Transverse colon (tissue), 4 donors: Measurements from ENCODE around the gene XKRX. TPM values are rescaled to one million over a fixed set of nuclear protein-coding genes. Genes with fewer than 3 reads are reported as not detected.

Experiments
- DNase-seq: peaks from one replicate; pipeline ENCODE4 v3.0.0-alpha.2; 2019
- H3K27ac ChIP-seq, 4 donors: fragments of 200-600 bp; sonication (generic); 2 replicates each; pipeline ENCODE4 v1.5.1; 2016 to 2018; ENCODE audit warnings: inconsistent platforms in 4 of 4
- H3K27me3 ChIP-seq: fragments of 200-600 bp; sonication (generic); 2 replicates; pipeline ENCODE4 v1.5.1; 2017; ENCODE audit warnings: inconsistent platforms
- H3K36me3 ChIP-seq, 4 donors: fragments of 200-600 bp; sonication (generic); 2 replicates each; pipeline ENCODE4 v1.5.1; 2017 to 2019; ENCODE audit warnings: inconsistent platforms in 4 of 4
- H3K4me1 ChIP-seq, 4 donors: fragments of 200-600 bp; sonication (generic); 2 replicates each; pipeline ENCODE4 v1.5.1; 2017 to 2020; ENCODE audit warnings: inconsistent platforms in 4 of 4
- H3K4me3 ChIP-seq, 4 donors: fragments of 200-600 bp; sonication (generic); 1 replicate in 1 of 4; 2 replicates in 3 of 4; pipeline versions ENCODE4 v1.5.1 to v1.6.1; 2017 to 2019; ENCODE audit warnings: inconsistent platforms in 4 of 4
- H3K9me3 ChIP-seq, 2 donors: fragments of 200-600 bp; sonication (generic); 2 replicates each; pipeline ENCODE4 v1.5.1; 2017 to 2019; ENCODE audit warnings: inconsistent platforms in 2 of 2
- EP300 ChIP-seq: sonication (generic); formaldehyde crosslinking; IDR thresholded peaks from one replicate; pipeline ENCODE4 v1.6.1; 2017; ENCODE audit warnings: antibody characterized with exemption, low read depth
- POLR2A ChIP-seq: fragments of 450-650 bp; IDR thresholded peaks from one replicate; pipeline ENCODE4 v1.6.1; 2016; ENCODE audit warnings: antibody characterized with exemption, mild to moderate bottlenecking, moderate library complexity
- POLR2AphosphoS5 ChIP-seq, 3 donors: sonication (generic); formaldehyde crosslinking; IDR thresholded peaks; one replicate each; pipeline ENCODE4 v1.6.1; 2016; ENCODE audit warnings: antibody characterized with exemption in 3 of 3
- WGBS, 2 donors: methylation state at CpG; one replicate each; pipeline ENCODE4 v1.1.5; 2018; ENCODE audit warnings: low coverage in 1 of 2; 5-methylcytosine and 5-hydroxymethylcytosine counted together
- in situ Hi-C, 4 donors: fragments of 200-750 bp; cut with MboI; loops; one replicate each; pipeline versions ENCODE4 v1.15.0 to v1.15.1; 2017; ENCODE audit warnings: low sequenced_read_pairs in 3 of 4, low pct_ligation_motif_present in 1 of 4, low pct_unique_long_range_greater_than_20kb in 1 of 4
- intact Hi-C: fragments of 100-400 bp; cut with DNase I; formaldehyde crosslinking; loops from one replicate; pipeline ENCODE4 v1.15.1; 2023; ENCODE audit warnings: low total_unique reads
- total RNA-seq, 4 donors: library from RNA; depleted of rRNA; stranded (reverse); fragments of >200 nt; gene quantifications; one replicate each; pipeline ENCODE4 v1.1.0, GENCODE V29; 2016
- TF ChIP-seq, protein P1 (sequence below), 5 experiments: fragments of 200-600 bp in 3 of 5; fragments of 450-650 bp in 2 of 5; sonication (generic) in 3 of 5; IDR thresholded peaks; 1 replicate in 2 of 5; 2 replicates in 3 of 5; pipeline ENCODE4 v1.5.1; 2016 to 2017; ENCODE audit warnings: antibody characterized with exemption in 5 of 5, inconsistent platforms in 3 of 5, mild to moderate bottlenecking in 2 of 5, moderate library complexity in 1 of 5

The XKRX gene
- total RNA-seq, 4 donors from 2014 or later, result 1.9 to 5.9 (median 2.2) TPM

GRCh38 chrX:100871594-100872560, 56.8 kb downstream of the XKRX start:
- in situ Hi-C loops, result no loop called here
- Histone ChIP-seq H3K27me3 (no peaks in the 10 kb centered on the region), H3K9me3 (no peaks in the 10 kb centered on the region), H3K4me1 (no peaks in the 10 kb centered on the region), H3K4me3 (peak overlapping the region in 3 of 4 donors; percentile 7 to 40 (median 27)), H3K27ac (peak overlapping the region in 3 of 4 donors; percentile 16 to 47 (median 36)), H3K36me3 (no peaks in the 10 kb centered on the region)
- intact Hi-C loops, result no loop called here
- no peak for TF ChIP-seq POLR2AphosphoS5 (IDR thresholded peaks at IDR 0.05)
- TF ChIP-seq, protein P1, sequence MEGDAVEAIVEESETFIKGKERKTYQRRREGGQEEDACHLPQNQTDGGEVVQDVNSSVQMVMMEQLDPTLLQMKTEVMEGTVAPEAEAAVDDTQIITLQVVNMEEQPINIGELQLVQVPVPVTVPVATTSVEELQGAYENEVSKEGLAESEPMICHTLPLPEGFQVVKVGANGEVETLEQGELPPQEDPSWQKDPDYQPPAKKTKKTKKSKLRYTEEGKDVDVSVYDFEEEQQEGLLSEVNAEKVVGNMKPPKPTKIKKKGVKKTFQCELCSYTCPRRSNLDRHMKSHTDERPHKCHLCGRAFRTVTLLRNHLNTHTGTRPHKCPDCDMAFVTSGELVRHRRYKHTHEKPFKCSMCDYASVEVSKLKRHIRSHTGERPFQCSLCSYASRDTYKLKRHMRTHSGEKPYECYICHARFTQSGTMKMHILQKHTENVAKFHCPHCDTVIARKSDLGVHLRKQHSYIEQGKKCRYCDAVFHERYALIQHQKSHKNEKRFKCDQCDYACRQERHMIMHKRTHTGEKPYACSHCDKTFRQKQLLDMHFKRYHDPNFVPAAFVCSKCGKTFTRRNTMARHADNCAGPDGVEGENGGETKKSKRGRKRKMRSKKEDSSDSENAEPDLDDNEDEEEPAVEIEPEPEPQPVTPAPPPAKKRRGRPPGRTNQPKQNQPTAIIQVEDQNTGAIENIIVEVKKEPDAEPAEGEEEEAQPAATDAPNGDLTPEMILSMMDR (IDR thresholded peaks at IDR 0.05), result no peak
- TF ChIP-seq POLR2A, result no peak
- TF ChIP-seq EP300, result no peak
- 0 to 49% methylated on average over 1 to 9 of the region's 9 CpGs for WGBS, 2 donors
- DNase-seq, result peak; percentile 22

DNA sequence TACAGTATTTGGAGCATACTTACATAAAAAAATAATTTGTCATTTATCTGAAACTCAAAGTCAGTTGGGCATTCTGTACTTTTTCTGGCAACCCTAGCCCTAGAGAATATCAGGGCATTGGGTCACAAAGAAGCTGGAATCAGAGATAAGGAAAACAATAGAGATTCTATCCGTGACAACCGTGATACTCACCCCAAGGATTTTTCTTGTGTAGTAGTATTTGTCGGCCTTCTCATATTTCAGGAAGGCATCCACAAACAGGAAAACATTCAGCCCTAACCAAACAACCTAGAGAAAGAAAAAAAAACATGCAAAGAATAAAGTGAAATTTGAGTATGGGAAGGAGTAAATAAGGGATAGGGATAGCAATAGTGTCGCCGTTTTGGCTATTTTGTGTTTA, 58.2 kb downstream of the XKRX start:
- Histone ChIP-seq H3K27me3 (no peaks in the 10 kb centered on the region), H3K4me1 (no peaks in the 10 kb centered on the region), H3K27ac (no peak overlapping the region), H3K4me3 (peak overlapping the region in 1 of 4 donors; percentile 13), H3K36me3 (no peaks in the 10 kb centered on the region), H3K9me3 (no peaks in the 10 kb centered on the region)
- intact Hi-C loops, result no loop called here
- in situ Hi-C loops, result no loop called here
- 34 to 66% methylated on average over 4 to 5 of the region's 5 CpGs for WGBS, 2 donors
- no peak for DNase-seq
- TF ChIP-seq POLR2A, result no peak
- TF ChIP-seq EP300, result no peak
- TF ChIP-seq, protein P1 (IDR thresholded peaks at IDR 0.05), result no peak
- TF ChIP-seq POLR2AphosphoS5 (IDR thresholded peaks at IDR 0.05), result no peak

DNA sequence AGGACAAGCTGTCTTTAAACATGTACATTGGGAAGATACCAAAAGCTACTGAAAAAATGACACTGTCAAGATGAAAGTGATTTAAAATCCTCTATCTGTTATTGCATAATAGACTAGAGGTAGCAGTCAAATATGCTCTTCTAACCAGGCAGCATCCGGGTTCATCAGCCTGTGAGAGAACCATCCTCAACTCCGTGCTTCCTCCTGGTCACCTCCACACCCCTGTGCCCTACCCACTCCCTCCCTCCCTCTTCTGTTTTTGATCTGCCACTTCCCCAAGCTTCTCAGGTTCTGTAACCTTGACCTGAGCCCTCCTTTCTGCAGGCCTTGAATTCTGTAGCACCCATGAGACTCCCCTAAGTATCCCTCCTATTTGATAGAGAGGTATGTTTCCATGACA, 60.4 kb downstream of the XKRX start:
- Histone ChIP-seq H3K9me3 (no peaks in the 10 kb centered on the region), H3K36me3 (no peaks in the 10 kb centered on the region), H3K27ac (no peak overlapping the region), H3K4me1 (no peaks in the 10 kb centered on the region), H3K4me3 (no peak overlapping the region), H3K27me3 (no peaks in the 10 kb centered on the region)
- intact Hi-C loops, result no loop called here
- WGBS, 2 donors, result 45 to 63% methylated on average over 2 of the region's 2 CpGs
- TF ChIP-seq EP300 (no peak), POLR2AphosphoS5 (IDR thresholded peaks at IDR 0.05) (no peak), POLR2A (no peak)
- TF ChIP-seq, protein P1 (IDR thresholded peaks at IDR 0.05), result no peak
- no peak for DNase-seq
- in situ Hi-C loops, result no loop called here

- TF ChIP-seq, protein P1 (IDR thresholded peaks at IDR 0.05), result no peak
- TF ChIP-seq EP300, result no peak
- TF ChIP-seq POLR2AphosphoS5 (IDR thresholded peaks at IDR 0.05), result no peak
- no peak for TF ChIP-seq POLR2A
- Histone ChIP-seq H3K27ac (peak overlapping the region in 2 of 4 donors; percentile 40 to 44), H3K27me3 (no peaks in the 10 kb centered on the region), H3K9me3 (no peaks in the 10 kb centered on the region), H3K4me1 (no peaks in the 10 kb centered on the region), H3K4me3 (no peak overlapping the region), H3K36me3 (no peaks in the 10 kb centered on the region)
- in situ Hi-C loops, result no loop called here
- DNase-seq, result no peak
- WGBS, 2 donors, result 64 to 100% methylated on average over 1 to 2 of the region's 2 CpGs
- intact Hi-C loops, result no loop called here
Observed at GRCh38 chrX:100864657-100865391, 63.9 kb downstream of the XKRX start.
